Measurements from ENCODE around the gene POLR1B. TPM values are rescaled to one million over a fixed set of nuclear protein-coding genes. Genes with fewer than 3 reads are reported as not detected.

POLR1B gene
- total RNA-seq, 1 experiment from 2014 or later, result 36.9 TPM

GRCh38 chr2:112603731-112604130, 61.5 kb downstream of the POLR1B start:
- H3K9me3 Mint-ChIP-seq (ENCODE audit: low read depth, unreplicated experiment), result no peaks in the 10 kb centered on the region
- CTCF ChIA-PET, result interaction anchor here (1.0 kb wide), 1 partner anchor 22 kb away, joined by 3 read pairs; no protein-coding TSS in a partner anchor
- peaks cover 5% of the 10 kb centered on the region for H3K36me3 Mint-ChIP-seq (ENCODE audit: insufficient read depth, unreplicated experiment)
- H3K27ac Mint-ChIP-seq (ENCODE audit: unreplicated experiment), result no peak overlapping the region
- TF ChIP-seq CTCF (IDR thresholded peaks at IDR 0.05; ENCODE audit: unreplicated experiment), result no peak
- H3K27me3 Mint-ChIP-seq (ENCODE audit: unreplicated experiment), result no peaks in the 10 kb centered on the region
- H3K4me1 Mint-ChIP-seq (ENCODE audit: low read depth, unreplicated experiment), result peaks cover 28% of the 10 kb centered on the region
- BruUV-seq (replicated peaks), result no TSS peak
- no peak for DNase-seq
- H3K4me3 Mint-ChIP-seq (ENCODE audit: low read depth, unreplicated experiment), result no peak overlapping the region
- intact Hi-C loops (cut with micrococcal nuclease; ENCODE audit: unreplicated experiment), result loop anchor here (5.0 kb wide), 1 partner anchor 354 kb away; no protein-coding TSS in a partner anchor

- CTCF ChIA-PET, result interaction anchor here (0.6 kb wide), 1 partner anchor 239 kb away, joined by 3 read pairs; no protein-coding TSS in a partner anchor
Measured at GRCh38 chr2:112604952-112605351, 62.7 kb downstream of the POLR1B start.

GRCh38 chr2:112605926-112606325, 63.7 kb downstream of the POLR1B start:
- H3K4me1 Mint-ChIP-seq (ENCODE audit: low read depth, unreplicated experiment), result peaks cover 16% of the 10 kb centered on the region
- TF ChIP-seq CTCF (IDR thresholded peaks at IDR 0.05; ENCODE audit: unreplicated experiment), result no peak
- H3K9me3 Mint-ChIP-seq (ENCODE audit: low read depth, unreplicated experiment), result no peaks in the 10 kb centered on the region
- no peak overlapping the region for H3K27ac Mint-ChIP-seq (ENCODE audit: unreplicated experiment)
- no peak for DNase-seq
- intact Hi-C loops (cut with micrococcal nuclease; ENCODE audit: unreplicated experiment), result no loop called here
- CTCF ChIA-PET, result interaction anchor here (0.5 kb wide), 1 partner anchor 12 kb away, joined by 6 read pairs; no protein-coding TSS in a partner anchor
- no peak overlapping the region for H3K4me3 Mint-ChIP-seq (ENCODE audit: low read depth, unreplicated experiment)
- no TSS peak for BruUV-seq (replicated peaks)
- H3K36me3 Mint-ChIP-seq (ENCODE audit: insufficient read depth, unreplicated experiment), result no peaks in the 10 kb centered on the region
- peaks cover under 1% of the 10 kb centered on the region for H3K27me3 Mint-ChIP-seq (ENCODE audit: unreplicated experiment)

More at GRCh38 chr2:112604952-112605351, 62.7 kb downstream of the POLR1B start:
- H3K27ac Mint-ChIP-seq (ENCODE audit: unreplicated experiment), result no peak overlapping the region
- no peak for TF ChIP-seq CTCF (IDR thresholded peaks at IDR 0.05; ENCODE audit: unreplicated experiment)
- no peak overlapping the region for H3K4me3 Mint-ChIP-seq (ENCODE audit: low read depth, unreplicated experiment)
- H3K9me3 Mint-ChIP-seq (ENCODE audit: low read depth, unreplicated experiment), result no peaks in the 10 kb centered on the region
- BruUV-seq (replicated peaks), result no TSS peak
- H3K27me3 Mint-ChIP-seq (ENCODE audit: unreplicated experiment), result no peaks in the 10 kb centered on the region
- no peak for DNase-seq
- H3K4me1 Mint-ChIP-seq (ENCODE audit: low read depth, unreplicated experiment), result peaks cover 24% of the 10 kb centered on the region
- H3K36me3 Mint-ChIP-seq (ENCODE audit: insufficient read depth, unreplicated experiment), result peaks cover 3% of the 10 kb centered on the region
- intact Hi-C loops (cut with micrococcal nuclease; ENCODE audit: unreplicated experiment), result loop anchor here (5.0 kb wide), 1 partner anchor 352 kb away; no protein-coding TSS in a partner anchor

GRCh38 chr2:112606547-112606946, 64.3 kb downstream of the POLR1B start:
- TF ChIP-seq CTCF (IDR thresholded peaks at IDR 0.05; ENCODE audit: unreplicated experiment), result no peak
- no peaks in the 10 kb centered on the region for H3K36me3 Mint-ChIP-seq (ENCODE audit: insufficient read depth, unreplicated experiment)
- H3K27me3 Mint-ChIP-seq (ENCODE audit: unreplicated experiment), result peaks cover 7% of the 10 kb centered on the region
- intact Hi-C loops (cut with micrococcal nuclease; ENCODE audit: unreplicated experiment), result no loop called here
- CTCF ChIA-PET, result interaction anchor here (0.5 to 0.8 kb wide), 3 partner anchors 10 to 58 kb away, joined by 3 to 8 read pairs (median 3); no protein-coding TSS in a partner anchor
- no peaks in the 10 kb centered on the region for H3K9me3 Mint-ChIP-seq (ENCODE audit: low read depth, unreplicated experiment)
- no peak overlapping the region for H3K4me3 Mint-ChIP-seq (ENCODE audit: low read depth, unreplicated experiment)
- no peak overlapping the region for H3K27ac Mint-ChIP-seq (ENCODE audit: unreplicated experiment)
- no TSS peak for BruUV-seq (replicated peaks)
- DNase-seq, result no peak
- H3K4me1 Mint-ChIP-seq (ENCODE audit: low read depth, unreplicated experiment), result peaks cover 12% of the 10 kb centered on the region
